Stimulated activated CD4-positive, alpha-beta T cell treated with anti-CD3 and anti-CD28 coated beads, Interleukin-4, amount 100 ng/mL, for 48 hours (primary cell): ENCODE measurements around the gene ZNF680.
"Not testable (repeated sequence)": the region's sequence is repeated elsewhere in the genome, so short reads cannot be mapped to it uniquely, and the experiment has no call there.

Experiments
- DNase-seq, 2 donors: peaks; one replicate each; pipeline ENCODE4 v3.0.0-alpha.2; 2020; ENCODE audit warnings: low read depth in 2 of 2

Gene ZNF680

DNA sequence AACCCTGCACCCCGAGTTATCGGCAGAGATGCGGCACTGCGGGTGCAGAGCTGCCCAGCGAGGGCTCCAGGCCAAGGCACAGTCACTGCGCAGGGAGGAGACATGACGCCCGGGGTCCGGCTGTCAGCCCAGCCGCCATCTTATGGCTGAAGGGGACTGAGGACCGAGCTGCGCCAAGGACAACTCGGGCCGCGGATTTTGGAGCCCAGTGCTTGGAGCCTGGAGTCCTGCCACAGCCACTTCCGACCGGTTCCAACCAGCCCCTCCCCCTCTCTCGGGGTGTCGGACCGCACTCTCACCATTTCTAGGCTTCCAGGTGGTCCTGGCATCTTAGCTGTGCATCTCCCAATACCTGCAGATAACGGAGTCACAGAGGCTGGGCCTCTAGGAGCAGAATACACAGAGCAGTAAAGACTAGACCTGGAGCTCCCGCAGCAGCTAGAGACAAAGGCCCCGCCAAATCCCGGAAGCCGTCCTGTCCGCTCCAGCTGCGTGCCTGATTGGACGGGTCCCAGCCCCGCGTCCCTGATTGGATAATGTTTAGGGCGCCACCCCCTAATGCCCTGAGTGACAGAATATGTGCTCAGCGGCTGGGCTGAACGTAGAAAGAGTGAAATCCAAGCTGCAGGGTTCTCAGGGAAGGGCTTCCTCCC lies at the start of gene ZNF680:
TSS of gene ZNF680 (minus strand) at position 446 of the 653 bp plus-strand sequence. CDS start at position 329, 117 bp downstream.
- DNase-seq = peak; percentile 72 to 84

DNA sequence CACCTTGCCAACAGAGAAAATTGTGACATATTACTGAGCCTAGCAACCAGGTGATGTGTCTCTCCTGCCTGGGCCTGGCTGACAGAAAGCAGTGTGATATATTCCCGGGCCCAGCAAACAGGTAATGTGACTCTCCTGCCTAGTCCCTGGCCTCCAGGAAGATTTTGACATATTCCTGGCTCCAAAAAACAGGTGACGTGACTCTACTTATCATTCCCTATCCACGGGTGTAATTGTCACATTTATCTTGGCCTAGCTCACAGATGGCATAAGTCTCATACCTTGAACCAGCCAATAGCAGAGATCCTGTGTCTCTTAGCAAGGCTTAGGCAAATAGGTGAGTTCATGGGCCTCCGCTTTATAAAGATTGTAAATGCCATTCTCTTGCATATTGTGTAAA lies 49.6 kb upstream of the ZNF680 start:
- no peak for DNase-seq

DNA sequence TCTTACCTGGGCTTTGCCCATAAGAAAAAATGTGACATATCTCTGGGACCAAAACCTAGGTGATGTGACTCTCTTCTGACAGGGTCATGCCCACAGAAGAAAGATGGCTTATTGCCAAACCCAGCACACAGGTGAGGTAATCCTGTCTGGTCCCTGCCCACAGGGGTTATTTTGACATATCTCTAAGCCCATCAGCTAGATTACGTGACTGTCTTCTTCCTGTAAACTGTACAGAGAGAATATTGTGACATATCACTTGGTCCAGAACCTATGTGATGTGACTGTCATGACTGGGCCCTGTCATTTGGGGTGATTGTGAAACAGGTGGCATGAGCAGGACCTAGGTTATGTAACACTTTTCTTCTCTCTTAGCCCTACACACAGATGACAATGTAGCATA lies 48.8 kb upstream of the ZNF680 start:
- no peak for DNase-seq

DNA sequence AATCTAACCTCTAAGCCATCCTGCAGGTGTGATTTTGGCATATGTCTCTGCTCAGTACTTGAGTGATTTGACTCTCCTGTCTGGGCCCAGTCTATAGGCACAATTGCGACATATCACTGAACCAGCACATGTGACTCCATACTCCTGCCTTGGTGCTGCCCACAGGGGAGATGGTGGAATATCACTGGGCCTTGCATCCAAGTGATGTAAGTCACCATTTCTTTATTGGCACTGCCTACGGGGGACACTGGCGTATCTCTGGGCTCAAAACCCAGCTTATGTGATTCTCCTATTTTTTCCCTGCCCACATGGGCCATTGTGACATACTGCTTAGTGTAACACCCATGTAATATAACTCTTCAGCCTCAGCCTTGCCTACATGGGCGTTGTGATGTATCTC lies 48.1 kb upstream of the ZNF680 start:
- DNase-seq = no peak

DNA sequence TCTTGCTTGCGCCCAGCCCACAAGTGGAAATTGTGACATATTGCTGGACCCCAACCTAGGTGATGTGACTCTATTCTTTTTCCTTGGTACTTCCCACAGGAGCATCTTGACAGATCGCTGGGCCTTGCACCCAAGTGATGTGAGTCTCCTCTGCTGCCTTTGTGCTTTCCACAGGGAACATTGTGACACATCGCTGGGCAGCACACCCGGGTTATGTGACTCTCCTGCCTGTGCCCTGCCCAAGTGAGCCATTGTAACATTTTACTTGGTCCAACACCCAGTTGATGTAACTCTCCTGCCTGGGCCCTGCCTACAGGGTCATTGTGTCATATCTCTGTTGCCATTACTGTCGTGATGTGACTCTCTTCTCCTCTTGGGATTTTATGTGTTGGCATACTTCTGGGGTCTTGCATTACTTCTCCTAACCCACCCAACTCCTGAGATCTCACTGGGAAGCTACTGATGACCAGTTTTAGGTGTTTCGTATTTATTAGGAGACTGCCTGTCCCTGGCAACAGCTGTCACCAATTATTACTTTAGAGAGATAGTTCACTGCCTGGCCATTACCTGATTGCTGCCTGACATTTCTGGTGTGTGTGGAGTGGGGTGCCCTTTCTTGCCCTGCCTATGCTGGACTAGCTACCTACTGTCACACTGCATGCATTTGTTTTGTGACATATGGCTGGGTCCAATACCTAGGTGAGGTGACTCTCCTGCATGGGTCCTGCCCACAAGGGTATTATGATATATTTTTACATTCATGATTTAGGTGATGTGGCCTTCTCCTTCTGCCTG lies 45.4 kb upstream of the ZNF680 start:
- DNase-seq = no peak

- DNase-seq = no peak
Measured at GRCh38 chr7:64606385-64606784, 43.5 kb upstream of the ZNF680 start.

GRCh38 chr7:64603271-64603670 lies 40.4 kb upstream of the ZNF680 start:
- no peak for DNase-seq

DNA sequence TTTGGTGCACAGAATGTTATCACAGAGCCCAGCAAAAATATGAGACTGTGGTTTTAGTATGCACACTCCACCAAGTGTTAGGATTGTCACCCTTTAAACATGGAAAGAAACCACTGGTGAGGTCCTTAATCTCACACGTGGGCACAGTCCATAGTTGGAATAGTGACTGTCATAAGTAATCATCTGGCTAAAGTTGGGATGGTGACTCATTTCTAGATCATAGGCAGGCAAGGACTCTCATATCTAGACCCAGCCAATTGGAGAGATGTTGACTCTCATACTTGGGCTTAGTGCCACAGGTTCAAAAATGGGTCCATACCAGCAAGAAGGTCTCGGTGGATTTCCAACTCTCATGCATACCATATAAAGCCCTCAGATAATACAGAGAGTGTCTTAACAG lies 39.6 kb upstream of the ZNF680 start:
- no peak for DNase-seq

GRCh38 chr7:64602086-64602485 lies 39.2 kb upstream of the ZNF680 start:
- no peak for DNase-seq

- no peak for DNase-seq
Measured at GRCh38 chr7:64599359-64599758, 36.5 kb upstream of the ZNF680 start.

GRCh38 chr7:64590971-64591370 lies 28.1 kb upstream of the ZNF680 start:
- no peak for DNase-seq

DNA sequence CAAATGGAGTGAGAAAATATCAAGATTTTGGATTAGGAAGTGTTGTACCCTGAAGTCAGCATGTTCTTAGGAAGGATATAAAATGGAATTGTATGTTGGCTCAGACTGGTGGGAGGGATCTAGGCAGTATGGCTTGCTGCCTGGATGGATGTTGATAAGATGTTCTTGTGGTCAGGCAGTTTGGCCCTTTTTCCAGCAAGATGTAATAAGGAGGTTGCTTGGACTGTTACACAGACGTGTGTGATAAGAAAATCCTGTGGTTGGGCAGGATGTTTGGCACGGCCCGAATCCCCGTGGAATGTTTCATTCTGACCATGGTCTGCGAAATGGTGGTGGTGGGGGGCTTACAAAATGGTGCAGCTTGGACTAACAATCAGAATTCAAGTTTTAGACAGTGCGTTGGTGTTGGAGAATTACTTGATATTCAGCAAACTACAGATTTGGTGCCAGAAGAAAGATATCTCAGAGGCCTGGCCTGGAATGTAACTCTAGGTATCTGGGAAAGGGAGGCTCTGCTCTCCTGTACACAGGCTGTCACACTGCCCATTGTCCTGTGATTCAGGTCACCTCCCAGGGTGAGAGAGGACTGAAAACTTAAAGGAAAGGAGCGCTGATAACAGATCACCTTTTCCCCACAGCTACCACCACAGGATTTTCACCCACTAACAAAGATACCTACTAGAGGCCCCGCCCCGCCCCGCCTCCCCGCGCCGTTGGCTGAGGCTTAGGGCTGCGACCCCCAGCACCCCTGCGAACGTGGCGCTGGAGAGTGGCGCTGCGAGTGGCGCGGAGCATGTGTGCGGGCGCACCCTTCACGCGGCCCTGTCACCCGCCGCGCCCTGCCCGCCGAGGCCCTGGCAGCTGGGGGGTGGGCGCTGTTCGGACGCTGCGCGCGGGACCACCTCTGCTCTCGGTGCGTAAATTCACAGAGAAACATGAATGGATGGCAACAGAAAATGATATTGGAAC lies 19.3 kb upstream of the ZNF680 start:
- no peak for DNase-seq

DNA sequence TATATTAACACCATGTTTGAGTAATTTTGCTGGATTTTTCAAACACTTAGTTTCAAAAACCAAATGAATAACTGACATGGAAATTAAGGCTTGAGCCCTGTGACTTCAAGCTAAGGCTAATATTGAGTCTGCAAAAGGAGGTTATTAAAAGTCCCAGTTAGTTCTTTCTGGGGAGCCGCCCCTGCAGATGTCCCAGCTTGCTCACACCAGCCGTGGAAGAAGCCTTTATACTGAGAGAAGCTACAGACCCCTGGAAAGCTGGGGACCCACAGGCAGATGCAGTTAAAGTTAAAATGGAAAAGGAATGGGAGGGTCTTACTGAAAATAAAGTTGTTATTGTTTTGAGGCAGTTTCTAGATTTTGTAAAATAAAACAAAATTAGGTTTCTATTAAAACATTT lies 18.5 kb upstream of the ZNF680 start:
- DNase-seq = no peak

GRCh38 chr7:64574540-64575099 lies 11.7 kb upstream of the ZNF680 start:
- no peak for DNase-seq

GRCh38 chr7:64570284-64570605 lies 7.4 kb upstream of the ZNF680 start:
- DNase-seq = not testable (repeated sequence)

- DNase-seq = peak; percentile 4 to 16
Measured at GRCh38 chr7:64569372-64570283, 6.8 kb upstream of the ZNF680 start.

GRCh38 chr7:64562256-64562625 lies 630 bp downstream of the ZNF680 start:
- DNase-seq = no peak

- no peak for DNase-seq
Measured at GRCh38 chr7:64559206-64559605, 3.7 kb downstream of the ZNF680 start.

DNA sequence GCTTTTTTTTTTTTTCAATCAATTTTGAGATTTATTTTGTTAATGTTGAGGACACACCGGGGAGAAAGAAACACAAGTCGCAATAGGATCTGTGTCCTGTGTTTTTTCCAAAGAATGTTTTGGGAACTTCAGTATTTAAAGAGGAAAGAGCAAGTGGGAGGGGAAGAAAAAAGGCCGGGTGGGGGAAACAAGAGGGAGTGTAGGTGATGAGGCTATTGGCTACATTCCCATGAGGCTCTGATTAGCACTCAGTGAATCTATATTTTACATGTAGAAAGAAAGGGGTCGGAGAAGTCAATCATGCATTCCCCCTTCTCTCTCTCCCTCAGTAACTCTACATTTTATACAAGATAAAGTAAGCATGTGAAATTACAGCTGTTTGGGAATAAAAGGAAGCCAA lies 4.1 kb downstream of the ZNF680 start:
- no peak for DNase-seq

GRCh38 chr7:64558323-64558705 lies 4.6 kb downstream of the ZNF680 start:
- DNase-seq = no peak
